Measurements from ENCODE around the gene MCC.

GRCh38 chr5:113115061-113115460 lies 373.2 kb downstream of the MCC start:
- no peak for TF ChIP-seq CTCF (IDR thresholded peaks at IDR 0.05; ENCODE audit: insufficient read depth, low read depth, low read length)
- no peak for TF ChIP-seq EZH2 (IDR thresholded peaks at IDR 0.05; ENCODE audit: insufficient read depth, low read length)
